Measurements from ENCODE around the gene MCC.

DNA sequence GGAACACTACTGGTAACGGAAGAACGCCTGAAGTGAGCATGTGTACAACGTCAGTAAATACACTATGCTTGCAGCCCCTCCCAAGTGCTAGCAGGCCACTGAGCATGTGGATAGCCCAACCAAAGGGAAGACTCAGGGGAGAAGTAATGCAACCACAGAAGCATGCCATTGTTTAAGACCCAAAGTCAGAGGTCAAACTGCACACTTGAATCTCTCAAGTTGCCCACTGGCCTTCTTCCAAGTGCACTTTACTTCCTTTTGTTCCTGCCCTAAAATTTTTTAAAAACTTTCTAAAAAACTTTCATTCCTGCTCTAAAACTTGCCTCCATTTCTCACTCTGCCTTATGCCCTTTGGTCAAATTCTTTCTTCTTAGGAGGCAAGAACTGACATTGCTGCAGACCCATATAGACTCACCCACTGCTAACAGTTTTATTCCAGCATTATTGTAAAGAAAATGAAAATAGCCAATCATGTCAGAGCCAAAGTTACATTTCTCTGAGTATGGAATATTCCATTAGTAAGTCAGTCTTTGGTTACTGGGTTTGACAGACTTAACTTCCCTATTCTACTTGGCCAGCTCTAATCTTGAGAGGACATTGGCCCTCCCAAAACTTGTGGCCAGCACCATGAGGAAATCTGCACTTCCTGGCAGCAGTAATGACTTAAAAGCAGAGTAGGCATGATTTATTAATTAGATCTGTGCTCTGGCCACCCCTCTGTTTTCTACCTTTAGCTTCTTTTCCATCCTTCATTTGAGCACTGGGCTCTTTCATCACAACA lies 130.4 kb downstream of the MCC start:
- TF ChIP-seq, protein P1, sequence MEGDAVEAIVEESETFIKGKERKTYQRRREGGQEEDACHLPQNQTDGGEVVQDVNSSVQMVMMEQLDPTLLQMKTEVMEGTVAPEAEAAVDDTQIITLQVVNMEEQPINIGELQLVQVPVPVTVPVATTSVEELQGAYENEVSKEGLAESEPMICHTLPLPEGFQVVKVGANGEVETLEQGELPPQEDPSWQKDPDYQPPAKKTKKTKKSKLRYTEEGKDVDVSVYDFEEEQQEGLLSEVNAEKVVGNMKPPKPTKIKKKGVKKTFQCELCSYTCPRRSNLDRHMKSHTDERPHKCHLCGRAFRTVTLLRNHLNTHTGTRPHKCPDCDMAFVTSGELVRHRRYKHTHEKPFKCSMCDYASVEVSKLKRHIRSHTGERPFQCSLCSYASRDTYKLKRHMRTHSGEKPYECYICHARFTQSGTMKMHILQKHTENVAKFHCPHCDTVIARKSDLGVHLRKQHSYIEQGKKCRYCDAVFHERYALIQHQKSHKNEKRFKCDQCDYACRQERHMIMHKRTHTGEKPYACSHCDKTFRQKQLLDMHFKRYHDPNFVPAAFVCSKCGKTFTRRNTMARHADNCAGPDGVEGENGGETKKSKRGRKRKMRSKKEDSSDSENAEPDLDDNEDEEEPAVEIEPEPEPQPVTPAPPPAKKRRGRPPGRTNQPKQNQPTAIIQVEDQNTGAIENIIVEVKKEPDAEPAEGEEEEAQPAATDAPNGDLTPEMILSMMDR (IDR thresholded peaks at IDR 0.05) = no peak
- no peak for TF ChIP-seq POLR2A (IDR thresholded peaks at IDR 0.05)

Measured in uterus (tissue), 2 donors.